ENCODE results near the gene FCRL3.

DNA sequence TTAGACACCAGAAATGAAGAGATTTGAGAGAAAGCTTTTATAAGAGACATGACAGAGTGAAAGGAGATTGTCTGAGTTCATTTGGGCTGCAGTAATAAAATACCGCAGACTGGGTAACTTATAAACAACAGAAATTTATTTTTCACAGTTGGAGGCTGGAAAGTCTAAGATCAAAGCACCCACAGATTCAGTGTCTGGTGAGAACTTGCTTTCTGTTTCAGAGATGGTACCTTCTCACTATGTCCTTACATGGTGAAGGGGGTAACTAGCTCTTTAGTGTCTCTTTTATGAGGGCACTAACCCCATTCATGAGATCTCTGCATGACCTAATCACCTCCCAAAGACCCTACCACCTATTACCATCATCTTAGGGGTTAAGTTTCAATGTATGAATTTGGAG is 71.8 kb downstream of the FCRL3 start:
- TF ChIP-seq, protein P1, sequence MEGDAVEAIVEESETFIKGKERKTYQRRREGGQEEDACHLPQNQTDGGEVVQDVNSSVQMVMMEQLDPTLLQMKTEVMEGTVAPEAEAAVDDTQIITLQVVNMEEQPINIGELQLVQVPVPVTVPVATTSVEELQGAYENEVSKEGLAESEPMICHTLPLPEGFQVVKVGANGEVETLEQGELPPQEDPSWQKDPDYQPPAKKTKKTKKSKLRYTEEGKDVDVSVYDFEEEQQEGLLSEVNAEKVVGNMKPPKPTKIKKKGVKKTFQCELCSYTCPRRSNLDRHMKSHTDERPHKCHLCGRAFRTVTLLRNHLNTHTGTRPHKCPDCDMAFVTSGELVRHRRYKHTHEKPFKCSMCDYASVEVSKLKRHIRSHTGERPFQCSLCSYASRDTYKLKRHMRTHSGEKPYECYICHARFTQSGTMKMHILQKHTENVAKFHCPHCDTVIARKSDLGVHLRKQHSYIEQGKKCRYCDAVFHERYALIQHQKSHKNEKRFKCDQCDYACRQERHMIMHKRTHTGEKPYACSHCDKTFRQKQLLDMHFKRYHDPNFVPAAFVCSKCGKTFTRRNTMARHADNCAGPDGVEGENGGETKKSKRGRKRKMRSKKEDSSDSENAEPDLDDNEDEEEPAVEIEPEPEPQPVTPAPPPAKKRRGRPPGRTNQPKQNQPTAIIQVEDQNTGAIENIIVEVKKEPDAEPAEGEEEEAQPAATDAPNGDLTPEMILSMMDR (conservative IDR thresholded peaks at IDR 0.05; ENCODE audit: low read depth, low read length), result no peak
- TF ChIP-seq EZH2phosphoT487 (IDR thresholded peaks at IDR 0.05; ENCODE audit: borderline replicate concordance, low read length), result no peak
